PC-3 (cell line): ENCODE measurements around the gene TMUB2.

ENCODE experiments used
- CTCF ChIP-seq: fragments of 300-600 bp; sonication (generic); conservative IDR thresholded peaks from 2 replicates; pipeline ENCODE4 v1.5.1; 2017; ENCODE audit warnings: antibody characterized with exemption, low read depth, mild to moderate bottlenecking, low read length
- EZH2 ChIP-seq: fragments of 300-600 bp; sonication (generic); IDR thresholded peaks from one replicate; pipeline ENCODE4 v1.6.1; 2017; ENCODE audit warnings: antibody characterized with exemption, mild to moderate bottlenecking, low read length; ENCODE audit not compliant: unreplicated experiment

GRCh38 chr17:44171931-44172455 is 14.8 kb upstream of the TMUB2 start:
- TF ChIP-seq CTCF (no peak), EZH2 (no peak)
